DOHH2 (cell line): ENCODE results near the gene DNAJC16.
"Not testable (repeated sequence)": the region's sequence is repeated elsewhere in the genome, so short reads cannot be mapped to it uniquely, and the experiment has no call there.

Source experiments
- H3F3A ChIP-seq: fragments of 200-600 bp; sonication (generic), shearing (Covaris generic); 2 replicates; pipeline ENCODE4 v1.6.0; 2016; ENCODE audit warnings: antibody characterized with exemption, mild to moderate bottlenecking; ENCODE audit not compliant: control insufficient read depth, insufficient read depth
- H3K27ac ChIP-seq: fragments of 200-600 bp; sonication (generic); 2 replicates; pipeline ENCODE4 v1.5.1; 2014; ENCODE audit warnings: low read depth, mild to moderate bottlenecking, low read length, moderate library complexity
- H3K27me3 ChIP-seq: fragments of 200-600 bp; sonication (generic); 2 replicates; pipeline ENCODE4 v1.6.1; 2014; ENCODE audit warnings: mild to moderate bottlenecking, low read length, mixed read lengths; ENCODE audit not compliant: control insufficient read depth
- H3K36me3 ChIP-seq: fragments of 200-600 bp; sonication (generic); 2 replicates; pipeline ENCODE4 v1.6.1; 2014; ENCODE audit warnings: mild to moderate bottlenecking, low read length, moderate library complexity, mixed read lengths; ENCODE audit not compliant: control insufficient read depth
- H3K4me1 ChIP-seq: fragments of 200-600 bp; sonication (generic); 2 replicates; pipeline ENCODE4 v1.6.1; 2014; ENCODE audit warnings: mild to moderate bottlenecking, low read length, mixed read lengths; ENCODE audit not compliant: control insufficient read depth
- H3K4me2 ChIP-seq: fragments of 200-600 bp; sonication (generic); 2 replicates; pipeline ENCODE4 v1.6.0; 2014; ENCODE audit warnings: mild to moderate bottlenecking, low read length, moderate library complexity
- H3K4me3 ChIP-seq: fragments of 200-600 bp; sonication (generic); 2 replicates; pipeline ENCODE4 v1.5.1; 2014; ENCODE audit warnings: mild to moderate bottlenecking, low read length, mixed read lengths
- H3K79me2 ChIP-seq: fragments of 200-600 bp; sonication (generic); 2 replicates; pipeline ENCODE4 v1.6.1; 2014; ENCODE audit warnings: mild to moderate bottlenecking, low read length, mixed read lengths; ENCODE audit not compliant: control insufficient read depth
- H3K9me2 ChIP-seq: fragments of 200-600 bp; sonication (generic); replicated peaks from 2 replicates; pipeline ENCODE4 v1.6.1; 2014; ENCODE audit warnings: mild to moderate bottlenecking, low read length, mixed read lengths; ENCODE audit not compliant: control insufficient read depth
- H3K9me3 ChIP-seq: fragments of 200-600 bp; sonication (generic); 2 replicates; pipeline ENCODE4 v1.6.1; 2014; ENCODE audit warnings: antibody characterized with exemption, low read length, mixed read lengths; ENCODE audit not compliant: control insufficient read depth, insufficient read depth
- H4K20me1 ChIP-seq: fragments of 200-600 bp; sonication (generic); 2 replicates; pipeline ENCODE4 v1.6.0; 2014; ENCODE audit warnings: low read depth, mild to moderate bottlenecking, antibody characterized with exemption, low read length, moderate library complexity; ENCODE audit not compliant: control insufficient read depth, insufficient read depth
- EZH2phosphoT487 ChIP-seq: fragments of 200-600 bp; sonication (generic); IDR thresholded peaks from 2 replicates; pipeline ENCODE4 v1.6.1; 2017; ENCODE audit warnings: borderline replicate concordance, mild to moderate bottlenecking, antibody characterized with exemption, low read length, moderate library complexity, mixed read lengths
- TF ChIP-seq, protein P1 (sequence below): fragments of 200-600 bp; sonication (generic); IDR thresholded peaks from one replicate; pipeline ENCODE4 v1.5.1; 2014; ENCODE audit warnings: antibody characterized with exemption, mild to moderate bottlenecking, low read depth, low read length; ENCODE audit not compliant: poor library complexity, severe bottlenecking

Gene DNAJC16

DNA sequence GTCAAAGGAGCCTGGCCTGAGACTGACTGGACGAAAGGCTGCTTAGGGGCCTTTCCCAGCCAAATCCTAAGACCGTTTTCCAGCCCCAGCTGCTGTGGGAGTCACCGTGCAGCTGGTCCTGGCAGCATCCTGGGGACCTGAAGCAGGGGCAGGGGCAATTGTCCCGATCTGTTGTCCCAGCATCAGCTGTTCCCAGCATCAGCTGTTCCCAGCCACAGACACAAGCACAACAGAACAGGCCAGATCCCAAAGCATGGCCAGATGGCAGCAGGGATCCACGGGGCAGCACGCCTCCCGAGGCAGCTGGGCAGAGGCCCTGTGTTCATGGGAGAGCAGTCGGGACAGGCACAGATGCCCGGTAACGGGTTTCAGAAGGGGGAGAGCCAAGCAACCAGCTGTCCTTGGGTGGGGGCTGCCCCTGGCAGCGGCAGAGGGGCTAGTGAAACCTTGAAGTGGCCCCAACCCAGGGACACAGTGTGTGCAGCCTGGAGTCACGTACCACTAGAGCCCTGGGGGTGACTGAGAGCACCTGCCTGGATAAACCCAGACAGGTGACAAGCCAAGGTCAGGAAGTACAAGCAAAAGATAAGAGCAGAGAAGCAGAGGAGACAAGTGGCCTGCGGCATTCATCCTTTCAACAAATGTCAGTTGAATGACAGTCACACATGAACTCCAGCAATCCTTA, 37.5 kb upstream of the DNAJC16 start:
- H3F3A ChIP-seq: no peaks in the 10 kb centered on the region
- H3K9me3 ChIP-seq: no peaks in the 10 kb centered on the region
- TF ChIP-seq EZH2phosphoT487: no peak
- TF ChIP-seq, protein P1, sequence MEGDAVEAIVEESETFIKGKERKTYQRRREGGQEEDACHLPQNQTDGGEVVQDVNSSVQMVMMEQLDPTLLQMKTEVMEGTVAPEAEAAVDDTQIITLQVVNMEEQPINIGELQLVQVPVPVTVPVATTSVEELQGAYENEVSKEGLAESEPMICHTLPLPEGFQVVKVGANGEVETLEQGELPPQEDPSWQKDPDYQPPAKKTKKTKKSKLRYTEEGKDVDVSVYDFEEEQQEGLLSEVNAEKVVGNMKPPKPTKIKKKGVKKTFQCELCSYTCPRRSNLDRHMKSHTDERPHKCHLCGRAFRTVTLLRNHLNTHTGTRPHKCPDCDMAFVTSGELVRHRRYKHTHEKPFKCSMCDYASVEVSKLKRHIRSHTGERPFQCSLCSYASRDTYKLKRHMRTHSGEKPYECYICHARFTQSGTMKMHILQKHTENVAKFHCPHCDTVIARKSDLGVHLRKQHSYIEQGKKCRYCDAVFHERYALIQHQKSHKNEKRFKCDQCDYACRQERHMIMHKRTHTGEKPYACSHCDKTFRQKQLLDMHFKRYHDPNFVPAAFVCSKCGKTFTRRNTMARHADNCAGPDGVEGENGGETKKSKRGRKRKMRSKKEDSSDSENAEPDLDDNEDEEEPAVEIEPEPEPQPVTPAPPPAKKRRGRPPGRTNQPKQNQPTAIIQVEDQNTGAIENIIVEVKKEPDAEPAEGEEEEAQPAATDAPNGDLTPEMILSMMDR: no peak
- H4K20me1 ChIP-seq: no peaks in the 10 kb centered on the region
- no peak overlapping the region for H3K4me2 ChIP-seq
- H3K4me1 ChIP-seq: no peaks in the 10 kb centered on the region
- no peak overlapping the region for H3K4me3 ChIP-seq
- no peak overlapping the region for H3K27ac ChIP-seq
- no peaks in the 10 kb centered on the region for H3K79me2 ChIP-seq
- H3K36me3 ChIP-seq: no peaks in the 10 kb centered on the region
- H3K27me3 ChIP-seq: no peaks in the 10 kb centered on the region
- H3K9me2 ChIP-seq: no peaks in the 10 kb centered on the region

DNA sequence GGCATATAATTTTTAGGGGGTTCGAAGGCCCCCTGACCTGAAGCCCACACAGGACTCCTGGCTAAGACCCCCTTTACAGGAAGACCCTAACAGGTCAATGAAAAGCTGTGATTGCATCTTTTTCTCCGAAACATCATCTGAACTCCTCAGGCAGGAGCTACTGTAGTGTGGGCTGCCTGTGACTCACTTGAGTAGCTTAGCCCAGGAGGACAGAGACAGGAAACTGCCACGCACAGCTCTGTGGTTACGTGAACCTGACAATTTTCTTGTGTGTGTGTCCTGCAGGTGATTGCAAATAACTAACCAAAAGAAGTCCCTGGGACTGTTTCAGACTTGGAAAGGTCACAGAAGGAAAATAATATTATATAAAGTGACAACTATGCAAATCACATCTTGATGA, 35.6 kb upstream of the DNAJC16 start:
- not testable (repeated sequence) for H3K4me1 ChIP-seq, H3K79me2 ChIP-seq, H3K9me2 ChIP-seq, H3K27me3 ChIP-seq, H3K4me2 ChIP-seq, H4K20me1 ChIP-seq, H3F3A ChIP-seq, H3K36me3 ChIP-seq, H3K9me3 ChIP-seq, H3K4me3 ChIP-seq, H3K27ac ChIP-seq

DNA sequence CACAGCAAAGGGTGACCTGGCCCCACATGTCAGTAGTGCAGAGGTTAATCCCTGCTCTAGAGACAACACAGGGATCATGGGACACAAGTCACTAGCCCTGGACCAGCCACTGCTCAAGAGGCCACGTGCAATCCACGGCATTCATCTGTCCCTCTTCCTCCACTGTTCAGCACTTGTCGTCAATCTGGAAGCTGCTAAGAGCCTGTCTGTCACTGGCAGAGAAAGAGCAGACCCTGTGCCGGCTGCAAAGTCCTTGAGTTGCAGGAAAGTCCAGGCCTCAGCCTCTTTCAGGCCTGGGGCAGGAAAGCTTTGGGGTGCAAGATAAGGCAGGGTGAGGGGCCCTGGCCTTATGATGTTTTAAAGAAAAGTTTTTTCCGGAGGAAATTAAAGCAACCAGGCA, 34.1 kb upstream of the DNAJC16 start:
- H3K4me1 ChIP-seq: no peaks in the 10 kb centered on the region

DNA sequence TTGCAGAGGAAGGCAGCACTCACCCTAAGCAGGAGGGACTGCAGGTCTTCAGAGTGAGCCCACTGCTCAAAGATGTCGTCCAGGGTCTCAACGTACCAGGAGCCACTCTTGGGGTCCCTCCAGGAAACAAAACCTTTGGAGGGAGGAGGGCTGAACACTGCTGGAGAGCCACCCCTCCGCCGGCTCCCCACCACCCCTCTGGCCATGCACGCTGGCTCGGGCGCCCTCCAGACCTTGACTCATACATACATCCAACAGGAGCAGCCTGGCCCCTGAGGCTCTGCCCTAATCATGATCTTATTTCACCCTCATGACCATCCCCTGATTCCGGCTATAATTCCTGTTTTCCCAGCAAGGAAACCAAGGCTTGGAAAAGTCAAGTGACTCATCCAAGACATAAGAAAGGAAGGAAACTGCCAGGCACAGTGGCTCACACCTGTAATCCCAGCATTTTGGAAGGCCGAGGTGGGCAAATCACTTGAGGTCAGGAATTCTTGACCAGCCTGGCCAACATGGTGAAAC, 32.7 kb upstream of the DNAJC16 start:
- Histone ChIP-seq H3K4me3 (no peak overlapping the region), H3F3A (no peaks in the 10 kb centered on the region), H3K4me2 (no peak overlapping the region), H3K9me2 (no peaks in the 10 kb centered on the region), H3K9me3 (no peaks in the 10 kb centered on the region), H3K79me2 (no peaks in the 10 kb centered on the region), H3K27me3 (no peaks in the 10 kb centered on the region), H4K20me1 (no peaks in the 10 kb centered on the region), H3K27ac (no peak overlapping the region), H3K4me1 (no peaks in the 10 kb centered on the region), H3K36me3 (no peaks in the 10 kb centered on the region)
- TF ChIP-seq, protein P1: no peak
- TF ChIP-seq EZH2phosphoT487: no peak

More for the DNA sequence above, 34.1 kb upstream of the DNAJC16 start:
- no peaks in the 10 kb centered on the region for H4K20me1 ChIP-seq
- no peaks in the 10 kb centered on the region for H3K9me2 ChIP-seq
- H3K27me3 ChIP-seq: no peaks in the 10 kb centered on the region
- no peak overlapping the region for H3K4me3 ChIP-seq
- no peak overlapping the region for H3K27ac ChIP-seq
- no peak overlapping the region for H3K4me2 ChIP-seq
- no peaks in the 10 kb centered on the region for H3K9me3 ChIP-seq
- H3K79me2 ChIP-seq: no peaks in the 10 kb centered on the region
- TF ChIP-seq, protein P1: no peak
- no peak for TF ChIP-seq EZH2phosphoT487
- no peaks in the 10 kb centered on the region for H3F3A ChIP-seq
- no peaks in the 10 kb centered on the region for H3K36me3 ChIP-seq
